ENCODE results near the gene PRR20E.
"Not testable (repeated sequence)": the region's sequence is repeated elsewhere in the genome, so short reads cannot be mapped to it uniquely, and the experiment has no call there.

- not testable (repeated sequence) for TF ChIP-seq PATZ1 (CRISPR knock-in tag; IDR thresholded peaks at IDR 0.05; ENCODE audit: borderline replicate concordance); ZC3H10 (CRISPR knock-in tag; IDR thresholded peaks at IDR 0.05); POU6F1 (CRISPR knock-in tag; IDR thresholded peaks at IDR 0.05; ENCODE audit: borderline replicate concordance, low read depth); TCF4 (CRISPR knock-in tag; IDR thresholded peaks at IDR 0.05; ENCODE audit: borderline replicate concordance); ZNF565 (CRISPR knock-in tag; conservative IDR thresholded peaks at IDR 0.05; ENCODE audit: low read depth); PPARA (CRISPR knock-in tag; IDR thresholded peaks at IDR 0.05; ENCODE audit: borderline replicate concordance); ARNTL (CRISPR knock-in tag; IDR thresholded peaks at IDR 0.05; ENCODE audit: borderline replicate concordance, low read depth); ZFP30 (CRISPR knock-in tag; IDR thresholded peaks at IDR 0.05); GLIS3 (CRISPR knock-in tag; IDR thresholded peaks at IDR 0.05); OSR1 (CRISPR knock-in tag; IDR thresholded peaks at IDR 0.05); BACH2 (CRISPR knock-in tag; IDR thresholded peaks at IDR 0.05; ENCODE audit: borderline replicate concordance); CSRNP3 (CRISPR knock-in tag; IDR thresholded peaks at IDR 0.05)
These were observed 27.2 kb upstream of the PRR20E start for GRCh38 chr13:57139781-57140180.

Measured in SK-N-SH treated with all-trans-retinoic acid at 6 μM for 48 hours (cell line).